ENCODE data around the gene LRP5. TPM values are rescaled to one million over a fixed set of nuclear protein-coding genes. Genes with fewer than 3 reads are reported as not detected.

Gene LRP5
- total and polyA plus RNA-seq, 3 donors from 2014 or later: 15.7 to 21.3 (median 20.6) TPM

DNA sequence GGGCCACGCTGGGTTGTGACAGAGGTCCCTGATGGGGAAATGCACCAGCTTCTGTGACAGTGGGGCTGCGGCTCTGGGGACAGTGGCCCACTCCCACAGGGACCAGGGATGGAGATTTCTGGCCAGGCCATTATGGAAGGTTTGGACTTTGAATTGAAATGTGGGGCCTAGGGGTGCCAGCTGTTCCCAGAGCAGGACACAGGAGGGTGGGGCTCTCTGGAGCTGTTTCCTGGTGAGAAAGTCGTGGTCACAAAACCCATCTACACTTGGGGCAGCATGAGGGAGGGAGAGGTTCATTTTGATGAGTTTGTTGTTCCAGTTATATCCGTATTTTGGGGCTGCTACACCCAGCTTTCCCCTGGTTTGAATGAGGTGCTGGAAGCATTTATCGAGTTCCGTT lies 52.2 kb downstream of the LRP5 start:
- Histone ChIP-seq H3K27ac (no peak overlapping the region), H3K4me1 (no peaks in the 10 kb centered on the region), H3K27me3 (no peaks in the 10 kb centered on the region), H3K9me3 (no peaks in the 10 kb centered on the region), H3K4me3 (no peak overlapping the region), H3K36me3 (ENCODE audit: low read depth, missing control alignments) (no peaks in the 10 kb centered on the region)
- TF ChIP-seq, protein P1, sequence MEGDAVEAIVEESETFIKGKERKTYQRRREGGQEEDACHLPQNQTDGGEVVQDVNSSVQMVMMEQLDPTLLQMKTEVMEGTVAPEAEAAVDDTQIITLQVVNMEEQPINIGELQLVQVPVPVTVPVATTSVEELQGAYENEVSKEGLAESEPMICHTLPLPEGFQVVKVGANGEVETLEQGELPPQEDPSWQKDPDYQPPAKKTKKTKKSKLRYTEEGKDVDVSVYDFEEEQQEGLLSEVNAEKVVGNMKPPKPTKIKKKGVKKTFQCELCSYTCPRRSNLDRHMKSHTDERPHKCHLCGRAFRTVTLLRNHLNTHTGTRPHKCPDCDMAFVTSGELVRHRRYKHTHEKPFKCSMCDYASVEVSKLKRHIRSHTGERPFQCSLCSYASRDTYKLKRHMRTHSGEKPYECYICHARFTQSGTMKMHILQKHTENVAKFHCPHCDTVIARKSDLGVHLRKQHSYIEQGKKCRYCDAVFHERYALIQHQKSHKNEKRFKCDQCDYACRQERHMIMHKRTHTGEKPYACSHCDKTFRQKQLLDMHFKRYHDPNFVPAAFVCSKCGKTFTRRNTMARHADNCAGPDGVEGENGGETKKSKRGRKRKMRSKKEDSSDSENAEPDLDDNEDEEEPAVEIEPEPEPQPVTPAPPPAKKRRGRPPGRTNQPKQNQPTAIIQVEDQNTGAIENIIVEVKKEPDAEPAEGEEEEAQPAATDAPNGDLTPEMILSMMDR (IDR thresholded peaks at IDR 0.05): no peak
- no peak for TF ChIP-seq POLR2A (IDR thresholded peaks at IDR 0.05)
- DNase-seq: no peak
- intact Hi-C loops (cut with DNase I; ENCODE audit: low total_unique reads): no loop called here
- 95 to 96% methylated on average over 6 of the region's 6 CpGs for WGBS, 2 donors

DNA sequence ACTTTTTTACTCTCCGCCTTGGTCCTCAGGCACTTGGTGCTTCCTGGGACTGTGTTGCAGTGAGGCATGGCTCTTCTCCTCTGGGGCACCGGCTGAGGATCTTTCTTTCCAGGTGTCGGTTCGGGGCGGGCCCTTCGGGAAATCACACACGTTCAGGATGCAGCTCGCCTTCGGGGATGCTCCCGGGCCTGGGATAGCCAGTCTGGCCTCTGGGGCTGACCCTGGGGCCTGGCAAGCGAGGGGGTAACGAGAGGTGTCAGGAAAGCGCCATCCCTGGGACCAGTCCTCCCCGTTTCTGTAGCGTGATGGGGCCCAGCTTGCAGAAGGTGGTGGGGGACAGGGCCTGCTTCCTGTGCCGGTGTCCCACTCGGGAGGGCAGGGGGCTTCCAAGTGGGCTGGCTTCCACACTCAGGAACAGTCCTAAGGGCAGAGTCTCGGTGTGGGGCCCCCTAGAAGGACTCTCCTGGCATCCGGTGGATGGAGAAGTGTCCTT lies 53.6 kb downstream of the LRP5 start:
- DNase-seq: no peak
- Histone ChIP-seq H3K4me3 (no peak overlapping the region), H3K36me3 (ENCODE audit: low read depth, missing control alignments) (no peaks in the 10 kb centered on the region), H3K27ac (no peak overlapping the region), H3K9me3 (no peaks in the 10 kb centered on the region), H3K27me3 (no peaks in the 10 kb centered on the region), H3K4me1 (no peaks in the 10 kb centered on the region)
- WGBS, 2 donors: 80 to 90% methylated on average over 9 to 19 of the region's 19 CpGs
- intact Hi-C loops (cut with DNase I; ENCODE audit: low total_unique reads): no loop called here
- TF ChIP-seq, protein P1 (IDR thresholded peaks at IDR 0.05): no peak
- TF ChIP-seq POLR2A (IDR thresholded peaks at IDR 0.05): no peak

DNA sequence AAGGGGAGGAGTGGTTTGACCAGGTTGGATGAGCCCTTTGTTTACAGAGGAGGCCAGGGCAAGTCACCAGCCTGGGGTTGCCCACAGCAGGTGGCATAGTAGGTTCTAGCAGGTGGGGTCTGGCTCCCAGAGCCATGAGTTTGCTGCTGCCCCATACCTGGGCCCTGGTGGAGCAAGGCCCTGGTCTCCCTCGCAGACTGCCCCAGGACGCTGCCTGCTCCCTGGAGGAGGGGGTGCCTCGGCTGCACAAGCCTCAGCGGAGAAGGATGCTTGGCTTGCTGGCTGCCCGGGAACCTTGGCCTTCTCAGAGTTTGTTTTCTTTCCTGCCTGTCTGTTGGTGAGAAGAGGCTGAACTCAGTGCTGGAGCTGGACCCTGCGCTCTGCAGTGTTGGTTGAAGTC lies 54.9 kb downstream of the LRP5 start:
- no peaks in the 10 kb centered on the region for H3K9me3 ChIP-seq
- no peaks in the 10 kb centered on the region for H3K4me1 ChIP-seq
- H3K27ac ChIP-seq: no peak overlapping the region
- no peak overlapping the region for H3K4me3 ChIP-seq
- H3K27me3 ChIP-seq: no peaks in the 10 kb centered on the region
- no peak for DNase-seq
- no peak for TF ChIP-seq POLR2A (IDR thresholded peaks at IDR 0.05)
- TF ChIP-seq, protein P1 (IDR thresholded peaks at IDR 0.05): no peak
- intact Hi-C loops (cut with DNase I; ENCODE audit: low total_unique reads): no loop called here
- WGBS, 2 donors: 97 to 100% methylated on average over 4 to 6 of the region's 6 CpGs
- no peaks in the 10 kb centered on the region for H3K36me3 ChIP-seq (ENCODE audit: low read depth, missing control alignments)

DNA sequence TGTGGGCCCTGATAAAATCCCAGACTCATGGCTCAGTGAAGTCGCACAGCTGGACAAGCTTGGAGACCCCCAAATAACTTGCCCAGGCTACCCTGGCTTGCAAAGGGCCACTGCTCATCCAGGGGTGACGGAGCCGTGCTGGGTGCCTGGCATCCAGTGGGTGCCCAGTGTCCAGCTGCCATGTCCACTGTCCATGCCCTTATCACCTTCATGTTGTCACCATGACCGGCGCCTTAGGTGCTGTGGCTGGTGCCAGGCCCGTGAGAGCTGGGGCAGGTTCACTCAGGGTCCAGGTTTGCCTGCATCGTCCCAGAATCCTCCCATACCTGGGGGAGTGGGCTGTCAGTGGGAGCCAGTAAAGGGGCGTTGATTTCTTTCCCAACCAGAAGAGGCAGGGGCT lies 57.4 kb downstream of the LRP5 start:
- H3K9me3 ChIP-seq: no peaks in the 10 kb centered on the region
- no peak overlapping the region for H3K4me3 ChIP-seq
- TF ChIP-seq, protein P1 (IDR thresholded peaks at IDR 0.05): no peak
- TF ChIP-seq POLR2A (IDR thresholded peaks at IDR 0.05): no peak
- H3K27me3 ChIP-seq: no peaks in the 10 kb centered on the region
- H3K4me1 ChIP-seq: peaks cover 12% of the 10 kb centered on the region
- intact Hi-C loops (cut with DNase I; ENCODE audit: low total_unique reads): loop anchor here (10.0 kb wide), 1 partner anchor 55 kb away; the partner anchor contains the start of gene LRP5
- H3K27ac ChIP-seq: no peak overlapping the region
- no peak for DNase-seq
- H3K36me3 ChIP-seq (ENCODE audit: low read depth, missing control alignments): no peaks in the 10 kb centered on the region
- WGBS, 2 donors: 87 to 94% methylated on average over 3 to 8 of the region's 8 CpGs

Data from testis (tissue), 3 donors.